Retina (tissue), 1 donor: Measurements from ENCODE around the gene MRPS10.

ENCODE experiments used
- DNase-seq: peaks from one replicate; pipeline ENCODE4 v3.0.0-alpha.2; 2016

MRPS10 gene

GRCh38 chr6:42217519-42218367 is at the start of gene MRPS10:
Gene MRPS10 (minus strand): TSS chr6:42217861. CDS start chr6:42217849, 12 bp downstream.
- peak; percentile 94 for DNase-seq

GRCh38 chr6:42266538-42266937 is 48.9 kb upstream of the MRPS10 start:
- no peak for DNase-seq

GRCh38 chr6:42264852-42265390 is 47.3 kb upstream of the MRPS10 start:
- DNase-seq: no peak

DNA sequence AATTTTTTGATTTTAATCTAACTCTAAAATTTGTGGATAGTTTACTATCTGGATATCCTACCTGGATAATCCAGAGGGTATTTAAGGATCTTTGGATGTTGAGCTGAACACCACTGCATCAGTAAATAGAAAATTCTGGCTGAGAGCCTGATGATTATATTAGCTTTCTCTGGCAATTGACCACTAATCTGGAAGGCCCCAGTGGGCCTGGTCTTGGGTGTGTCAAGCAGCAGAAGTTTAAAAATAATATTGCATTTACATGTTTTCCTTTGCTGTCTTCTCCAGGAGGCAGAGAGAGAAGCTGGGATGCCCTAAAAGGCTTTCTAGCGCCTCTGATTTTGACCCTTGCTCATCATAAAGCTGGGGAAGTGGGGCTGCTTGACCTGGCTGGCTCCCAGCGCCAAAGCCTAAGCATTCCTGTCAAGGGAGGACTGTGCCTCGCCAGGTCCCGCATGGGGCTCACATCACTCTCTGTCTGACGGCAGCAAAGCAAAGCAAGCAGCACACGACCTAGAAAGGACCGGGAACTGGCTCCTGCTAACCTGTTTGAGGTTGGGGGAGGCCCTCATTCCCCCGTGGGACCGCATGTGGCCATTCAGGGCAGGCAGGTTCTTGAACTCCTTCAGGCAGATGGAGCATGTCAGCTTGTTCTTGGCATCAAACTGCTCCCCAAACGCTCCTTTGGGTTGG is 46.6 kb upstream of the MRPS10 start:
- no peak for DNase-seq

DNA sequence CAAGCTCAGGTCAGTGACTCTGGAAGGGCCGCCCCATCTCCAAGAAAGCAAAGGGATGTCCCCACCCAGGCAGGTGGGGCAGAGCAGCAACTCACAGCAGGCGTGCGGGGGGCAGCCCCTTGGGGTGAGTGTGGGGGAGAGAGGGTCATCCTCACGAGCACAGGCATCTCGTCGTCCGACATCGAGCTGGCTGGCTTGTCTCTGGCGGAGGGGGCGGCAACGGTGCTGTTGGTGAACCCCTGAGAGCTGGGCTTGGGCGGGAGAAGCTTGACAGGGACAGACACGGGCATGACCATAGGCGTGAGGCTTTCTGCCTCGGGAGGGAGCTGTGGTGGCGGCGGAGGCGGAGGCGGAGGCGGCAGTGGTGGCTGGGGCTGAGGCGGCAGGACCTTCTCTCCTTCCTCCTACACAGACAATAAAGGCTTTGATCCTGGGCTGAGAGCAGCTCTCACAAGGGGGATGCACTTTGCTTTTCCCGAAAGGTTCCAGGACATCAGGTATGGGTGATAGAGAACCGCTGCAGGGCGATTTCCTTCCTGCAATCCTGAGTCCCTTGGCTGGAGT is 45.6 kb upstream of the MRPS10 start:
- DNase-seq: no peak

DNA sequence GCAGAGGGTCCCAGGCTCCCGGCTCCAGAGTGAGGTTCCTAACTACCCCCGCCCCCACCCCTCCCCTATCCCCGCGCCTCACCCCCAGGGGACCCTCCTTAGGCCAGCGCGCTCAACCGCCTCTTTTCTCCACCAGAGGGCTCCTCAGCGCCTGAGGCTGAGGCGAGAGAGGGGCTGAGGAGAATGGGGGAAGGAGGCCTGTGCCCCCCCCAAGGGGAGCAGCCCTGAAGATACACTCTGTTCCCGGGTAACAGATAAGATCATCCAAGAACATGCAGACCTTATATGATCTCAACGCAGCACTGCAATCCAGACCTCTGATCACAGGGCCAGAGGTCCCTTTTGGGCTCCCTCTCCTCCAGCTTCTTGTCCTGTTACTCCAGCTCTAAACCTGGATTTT is 43.3 kb upstream of the MRPS10 start:
- peak; percentile 28 for DNase-seq

- DNase-seq: peak; percentile 10
Observed at GRCh38 chr6:42260396-42260888, 42.8 kb upstream of the MRPS10 start.

DNA sequence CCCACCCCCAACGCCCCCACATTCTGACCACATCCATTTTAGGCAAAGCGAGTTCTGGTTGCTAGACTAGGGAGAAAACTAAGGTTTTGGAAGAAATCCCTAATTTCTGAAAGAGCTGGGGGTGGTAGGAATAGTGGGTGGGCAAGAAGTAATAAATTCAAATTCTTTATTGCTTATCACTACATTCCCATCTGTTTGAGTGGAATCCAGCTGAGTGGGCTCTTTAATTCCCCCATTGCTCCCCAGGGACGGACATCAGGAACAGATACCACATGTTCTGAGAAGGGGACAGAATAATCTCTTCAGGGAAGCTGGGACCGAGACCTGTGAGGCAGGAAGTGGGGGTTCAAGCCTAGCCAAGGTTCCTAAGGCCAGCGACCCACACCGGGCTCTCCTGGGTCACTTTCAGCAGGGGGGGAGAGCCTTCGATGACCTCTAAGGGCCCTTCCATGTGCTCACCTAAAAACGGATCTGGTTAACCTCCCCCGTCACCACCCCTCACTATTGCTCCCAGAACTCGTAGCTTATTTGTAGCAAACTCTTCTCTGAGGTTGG is 42.3 kb upstream of the MRPS10 start:
- DNase-seq: no peak

GRCh38 chr6:42259286-42259685 is 41.6 kb upstream of the MRPS10 start:
- no peak for DNase-seq

GRCh38 chr6:42257614-42258013 is 40.0 kb upstream of the MRPS10 start:
- DNase-seq: no peak

DNA sequence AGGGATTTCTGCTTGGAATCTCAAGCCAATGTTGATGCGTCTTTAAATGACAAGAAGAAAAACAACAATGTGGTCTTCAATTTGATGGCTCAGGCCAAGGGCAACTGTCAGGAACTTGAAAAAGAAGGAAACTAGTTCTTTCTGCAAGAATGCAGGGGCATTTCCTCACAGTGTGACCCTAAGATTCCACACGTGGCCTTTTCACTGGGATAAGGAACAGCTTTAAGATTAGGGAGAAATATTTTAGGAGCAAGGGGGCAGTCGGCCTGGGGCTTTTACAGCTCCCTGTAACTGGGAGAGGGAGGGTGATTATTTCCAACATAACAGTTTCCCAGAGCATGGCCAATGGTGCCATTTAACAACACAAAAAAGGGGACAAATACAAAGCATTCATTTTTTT is 39.4 kb upstream of the MRPS10 start:
- no peak for DNase-seq

DNA sequence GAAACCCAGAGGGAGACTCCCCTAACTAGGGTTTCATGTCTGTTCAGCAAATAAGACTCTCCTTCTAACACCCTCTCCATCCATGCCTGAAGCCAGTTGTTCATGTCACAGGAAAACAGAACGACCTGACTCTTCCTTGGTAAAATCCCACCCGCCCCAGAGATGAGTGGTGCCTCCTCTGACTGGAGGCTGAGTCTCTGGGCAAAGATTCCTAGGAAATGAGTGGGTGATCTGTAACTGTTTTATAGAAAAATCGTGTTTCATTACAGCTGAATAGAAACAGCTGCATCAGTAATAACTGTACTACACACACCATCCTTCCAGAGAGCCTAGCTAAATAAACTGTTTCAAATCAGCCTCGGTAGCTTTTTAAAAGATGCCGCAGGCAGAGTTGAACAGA is 37.4 kb upstream of the MRPS10 start:
- DNase-seq: no peak

- no peak for DNase-seq
Observed at GRCh38 chr6:42254505-42254904, 36.8 kb upstream of the MRPS10 start.

DNA sequence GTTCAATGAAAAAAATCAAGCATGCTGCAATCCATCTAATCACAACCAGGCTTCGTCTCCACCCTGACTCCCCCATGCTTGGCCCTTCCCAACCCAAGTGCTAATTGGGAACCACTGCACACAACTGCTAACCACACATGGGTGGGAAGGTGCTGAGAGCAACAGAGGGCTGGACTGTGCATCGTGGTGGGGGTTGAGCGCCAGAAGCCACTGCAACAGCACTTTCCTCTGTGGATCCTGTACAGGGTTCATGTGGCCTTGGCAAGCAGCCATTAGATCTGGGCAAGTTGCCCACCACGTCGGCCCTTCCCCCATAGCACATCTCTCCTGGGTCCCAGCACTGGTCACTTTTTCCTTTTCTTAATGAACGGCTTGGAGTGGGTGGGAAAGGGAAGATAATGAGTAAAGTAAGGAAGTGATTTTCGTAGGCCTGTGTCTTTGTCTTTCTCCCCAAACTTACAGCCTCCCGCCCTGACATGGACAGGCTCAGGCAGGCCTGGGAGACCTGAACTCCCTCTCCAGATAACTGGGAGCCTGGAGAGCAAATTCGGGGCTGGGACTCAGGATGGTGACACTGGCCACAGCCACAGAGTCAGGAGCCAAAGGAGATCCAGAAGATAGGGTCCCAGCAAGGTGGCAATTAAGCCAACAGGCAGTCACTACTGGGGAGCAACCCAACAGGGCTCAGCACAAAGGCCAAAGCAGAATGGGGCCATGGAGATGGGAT is 34.4 kb upstream of the MRPS10 start:
- no peak for DNase-seq

DNA sequence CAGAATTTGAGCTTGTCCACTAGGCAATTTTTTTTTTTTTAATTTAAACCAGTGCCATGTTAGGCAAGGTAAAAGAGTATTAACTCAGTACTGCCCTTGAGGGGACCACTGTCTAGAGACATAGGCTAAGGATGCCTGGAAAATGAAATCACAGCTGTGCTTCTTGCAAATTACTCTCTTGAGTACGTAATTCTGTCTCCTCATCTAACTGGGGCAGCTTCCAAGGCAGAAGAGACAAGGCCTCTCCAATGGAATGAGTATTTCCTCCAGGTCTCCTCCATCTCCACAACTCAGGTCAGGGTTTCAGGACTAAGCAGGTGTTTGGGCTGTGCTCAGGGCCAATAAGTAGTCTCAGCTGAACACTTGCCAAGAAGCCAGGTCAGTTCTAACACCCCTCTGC is 33.8 kb upstream of the MRPS10 start:
- no peak for DNase-seq

- DNase-seq: peak; percentile 63
Observed at GRCh38 chr6:42250274-42250931, 32.7 kb upstream of the MRPS10 start.

DNA sequence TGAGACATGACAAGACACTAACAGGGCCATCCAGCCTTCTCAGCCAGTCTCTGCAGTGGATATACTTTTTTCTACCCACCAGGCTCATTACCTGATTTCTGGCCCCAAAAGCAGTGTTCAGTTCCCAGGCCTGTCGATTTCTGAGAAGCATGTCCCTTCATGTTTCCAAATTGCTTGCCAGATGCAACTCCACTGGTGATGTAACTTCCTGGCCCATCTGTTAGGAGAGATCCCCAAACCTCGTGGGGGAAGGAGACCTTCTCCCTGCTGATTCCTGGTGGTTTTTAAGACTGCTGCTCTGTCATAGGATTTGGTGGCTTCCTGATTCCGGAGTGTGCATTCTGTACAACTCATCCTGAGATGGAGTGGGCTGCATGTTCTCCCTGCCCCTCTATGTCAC is 31.6 kb upstream of the MRPS10 start:
- DNase-seq: no peak

DNA sequence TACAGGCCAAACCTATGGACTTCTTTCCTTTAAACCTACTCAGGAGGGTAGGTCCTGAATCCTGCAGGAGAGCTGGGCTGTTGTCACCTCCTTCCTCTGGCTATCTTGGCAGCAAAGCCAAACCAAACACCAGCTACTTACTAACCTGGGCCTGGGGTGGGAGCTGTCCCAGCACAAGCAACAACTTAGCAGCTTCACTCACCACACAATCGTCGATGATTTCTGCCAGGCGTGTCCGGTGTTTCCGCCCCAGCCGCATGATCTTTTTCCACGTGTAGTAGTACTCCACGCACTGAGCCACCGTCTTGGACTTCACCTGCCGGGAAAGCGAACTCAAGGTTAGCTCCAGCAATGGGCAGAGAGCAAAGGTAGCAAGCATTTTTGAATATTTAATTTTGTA is 25.4 kb upstream of the MRPS10 start:
- no peak for DNase-seq

DNA sequence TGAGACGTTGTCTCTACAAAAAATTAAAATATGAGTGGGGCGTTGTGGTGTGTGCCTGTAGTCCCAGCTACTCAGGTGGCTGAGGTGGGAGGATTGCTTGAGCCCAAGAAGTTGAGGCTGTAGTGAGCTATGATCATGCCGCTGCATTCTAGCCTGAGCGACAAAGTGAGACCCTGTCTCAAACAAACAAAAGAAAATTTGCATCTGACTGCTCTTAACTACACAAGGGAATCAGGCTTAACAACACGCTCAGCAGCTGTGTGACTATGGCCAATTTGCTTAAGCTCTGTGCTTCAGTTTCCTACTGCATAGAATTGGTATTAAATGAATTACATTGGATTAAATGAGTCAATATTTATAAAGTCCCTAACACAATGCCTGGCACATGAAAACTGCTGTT is 24.3 kb upstream of the MRPS10 start:
- no peak for DNase-seq

- no peak for DNase-seq
Observed at GRCh38 chr6:42239736-42240375, 22.2 kb upstream of the MRPS10 start.

DNA sequence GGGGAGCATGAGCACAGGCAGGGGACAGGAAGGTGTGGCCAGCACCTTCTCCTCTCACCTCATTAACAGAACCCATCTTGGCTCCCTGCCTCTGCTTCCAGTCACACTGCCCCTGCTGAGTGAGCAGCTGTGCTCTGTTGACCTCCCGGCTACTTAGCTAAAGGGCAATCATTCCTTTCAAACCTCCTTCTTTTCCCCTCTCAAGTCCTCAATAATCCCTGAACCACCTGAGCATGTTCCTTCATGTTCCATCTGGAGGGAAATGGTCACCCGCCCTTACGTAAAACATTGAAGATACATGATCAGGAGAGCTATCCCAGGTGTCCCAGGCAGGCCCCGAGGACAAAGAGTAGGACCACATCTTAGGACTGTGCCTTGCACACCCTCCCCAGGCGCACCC is 21.7 kb upstream of the MRPS10 start:
- DNase-seq: no peak
